Measurements from ENCODE around the gene ZSWIM6. TPM values are rescaled to one million over a fixed set of nuclear protein-coding genes. Genes with fewer than 3 reads are reported as not detected.
"Not testable (repeated sequence)": the region's sequence is repeated elsewhere in the genome, so short reads cannot be mapped to it uniquely, and the experiment has no call there.

Gene ZSWIM6
- total and polyA plus RNA-seq, 4 donors = 14.5 to 32.2 (median 30.3) TPM

GRCh38 chr5:61421262-61421661 lies 89.2 kb downstream of the ZSWIM6 start:
- not testable (repeated sequence) for H3K27me3 ChIP-seq (ENCODE audit: control insufficient read depth, insufficient read depth, low read length); H3K36me3 ChIP-seq (ENCODE audit: control insufficient read depth, insufficient read depth, low read length); H3K9me3 ChIP-seq (ENCODE audit: control insufficient read depth, insufficient read depth, low read length); DNase-seq (ENCODE audit: low read depth in 4 of 6, low spot score in 6 of 6); H3K4me1 ChIP-seq (ENCODE audit: control insufficient read depth, insufficient read depth, low read length); H3K4me3 ChIP-seq (ENCODE audit: low read depth, low read length); H3K27ac ChIP-seq (ENCODE audit: low read depth, low read length)

GRCh38 chr5:61423487-61424145 lies 91.6 kb downstream of the ZSWIM6 start:
- Histone ChIP-seq H3K4me1 (ENCODE audit: control insufficient read depth, insufficient read depth, low read length) (no peaks in the 10 kb centered on the region), H3K9me3 (ENCODE audit: control insufficient read depth, insufficient read depth, low read length) (no peaks in the 10 kb centered on the region), H3K4me3 (ENCODE audit: low read depth, low read length) (no peak overlapping the region), H3K36me3 (ENCODE audit: control insufficient read depth, insufficient read depth, low read length) (no peaks in the 10 kb centered on the region), H3K27me3 (ENCODE audit: control insufficient read depth, insufficient read depth, low read length) (no peaks in the 10 kb centered on the region), H3K27ac (ENCODE audit: low read depth, low read length) (peak overlapping the region; percentile 17)
- peak in 1 of 6 donors; percentile 83 for DNase-seq (ENCODE audit: low read depth in 4 of 6, low spot score in 6 of 6)
- 27% methylated on average over 3 of the region's 3 CpGs for WGBS (ENCODE audit: insufficient coverage)

- no peak for DNase-seq (ENCODE audit: low read depth in 4 of 6, low spot score in 6 of 6)
- Histone ChIP-seq H3K27me3 (ENCODE audit: control insufficient read depth, insufficient read depth, low read length) (no peaks in the 10 kb centered on the region), H3K36me3 (ENCODE audit: control insufficient read depth, insufficient read depth, low read length) (no peaks in the 10 kb centered on the region), H3K9me3 (ENCODE audit: control insufficient read depth, insufficient read depth, low read length) (no peaks in the 10 kb centered on the region), H3K4me3 (ENCODE audit: low read depth, low read length) (no peak overlapping the region), H3K27ac (ENCODE audit: low read depth, low read length) (no peak overlapping the region), H3K4me1 (ENCODE audit: control insufficient read depth, insufficient read depth, low read length) (peaks cover 3% of the 10 kb centered on the region)
- WGBS (ENCODE audit: insufficient coverage) = no CpG with 5 or more reads among the region's 1 CpG
Observed at GRCh38 chr5:61425918-61426317, 93.9 kb downstream of the ZSWIM6 start.

- Histone ChIP-seq H3K9me3 (ENCODE audit: control insufficient read depth, insufficient read depth, low read length) (no peaks in the 10 kb centered on the region), H3K27ac (ENCODE audit: low read depth, low read length) (no peak overlapping the region), H3K36me3 (ENCODE audit: control insufficient read depth, insufficient read depth, low read length) (no peaks in the 10 kb centered on the region), H3K4me3 (ENCODE audit: low read depth, low read length) (no peak overlapping the region), H3K27me3 (ENCODE audit: control insufficient read depth, insufficient read depth, low read length) (no peaks in the 10 kb centered on the region), H3K4me1 (ENCODE audit: control insufficient read depth, insufficient read depth, low read length) (peaks cover 10% of the 10 kb centered on the region)
- no peak for DNase-seq (ENCODE audit: low read depth in 4 of 6, low spot score in 6 of 6)
- WGBS (ENCODE audit: insufficient coverage) = 58% methylated on average over 1 of the region's 1 CpG
Observed at GRCh38 chr5:61429906-61430305, 97.8 kb downstream of the ZSWIM6 start.

- 35% methylated on average over 4 of the region's 6 CpGs for WGBS (ENCODE audit: insufficient coverage)
- H3K4me3 ChIP-seq (ENCODE audit: low read depth, low read length) = no peak overlapping the region
- H3K4me1 ChIP-seq (ENCODE audit: control insufficient read depth, insufficient read depth, low read length) = peaks cover 13% of the 10 kb centered on the region
- no peaks in the 10 kb centered on the region for H3K9me3 ChIP-seq (ENCODE audit: control insufficient read depth, insufficient read depth, low read length)
- H3K27me3 ChIP-seq (ENCODE audit: control insufficient read depth, insufficient read depth, low read length) = no peaks in the 10 kb centered on the region
- no peaks in the 10 kb centered on the region for H3K36me3 ChIP-seq (ENCODE audit: control insufficient read depth, insufficient read depth, low read length)
- H3K27ac ChIP-seq (ENCODE audit: low read depth, low read length) = peak overlapping the region; percentile 88
- DNase-seq (ENCODE audit: low read depth in 4 of 6, low spot score in 6 of 6) = peak in 2 of 6 donors; percentile 35 to 55
Observed at GRCh38 chr5:61431923-61432620, 100.0 kb downstream of the ZSWIM6 start.

- peak in 1 of 6 donors; percentile 38 for DNase-seq (ENCODE audit: low read depth in 4 of 6, low spot score in 6 of 6)
- Histone ChIP-seq H3K27me3 (ENCODE audit: control insufficient read depth, insufficient read depth, low read length) (no peaks in the 10 kb centered on the region), H3K27ac (ENCODE audit: low read depth, low read length) (no peak overlapping the region), H3K9me3 (ENCODE audit: control insufficient read depth, insufficient read depth, low read length) (no peaks in the 10 kb centered on the region), H3K36me3 (ENCODE audit: control insufficient read depth, insufficient read depth, low read length) (no peaks in the 10 kb centered on the region), H3K4me1 (ENCODE audit: control insufficient read depth, insufficient read depth, low read length) (peaks cover 10% of the 10 kb centered on the region), H3K4me3 (ENCODE audit: low read depth, low read length) (no peak overlapping the region)
- no CpG with 5 or more reads among the region's 2 CpGs for WGBS (ENCODE audit: insufficient coverage)
Observed at GRCh38 chr5:61435368-61435767, 103.3 kb downstream of the ZSWIM6 start.

- no CpG with 5 or more reads among the region's 3 CpGs for WGBS (ENCODE audit: insufficient coverage)
- peaks cover 3% of the 10 kb centered on the region for H3K4me1 ChIP-seq (ENCODE audit: control insufficient read depth, insufficient read depth, low read length)
- H3K27ac ChIP-seq (ENCODE audit: low read depth, low read length) = no peak overlapping the region
- peak in 2 of 6 donors; percentile 39 to 86 for DNase-seq (ENCODE audit: low read depth in 4 of 6, low spot score in 6 of 6)
- no peak overlapping the region for H3K4me3 ChIP-seq (ENCODE audit: low read depth, low read length)
- H3K36me3 ChIP-seq (ENCODE audit: control insufficient read depth, insufficient read depth, low read length) = no peaks in the 10 kb centered on the region
- no peaks in the 10 kb centered on the region for H3K27me3 ChIP-seq (ENCODE audit: control insufficient read depth, insufficient read depth, low read length)
- peaks cover 7% of the 10 kb centered on the region for H3K9me3 ChIP-seq (ENCODE audit: control insufficient read depth, insufficient read depth, low read length)
Observed at GRCh38 chr5:61438298-61438970, 106.4 kb downstream of the ZSWIM6 start.

GRCh38 chr5:61440086-61440485 lies 108.0 kb downstream of the ZSWIM6 start:
- no peak for DNase-seq (ENCODE audit: low read depth in 4 of 6, low spot score in 6 of 6)
- H3K27ac ChIP-seq (ENCODE audit: low read depth, low read length) = no peak overlapping the region
- peaks cover 8% of the 10 kb centered on the region for H3K9me3 ChIP-seq (ENCODE audit: control insufficient read depth, insufficient read depth, low read length)
- H3K27me3 ChIP-seq (ENCODE audit: control insufficient read depth, insufficient read depth, low read length) = no peaks in the 10 kb centered on the region
- WGBS (ENCODE audit: insufficient coverage) = no CpG with 5 or more reads among the region's 3 CpGs
- H3K4me1 ChIP-seq (ENCODE audit: control insufficient read depth, insufficient read depth, low read length) = peaks cover 3% of the 10 kb centered on the region
- H3K4me3 ChIP-seq (ENCODE audit: low read depth, low read length) = no peak overlapping the region
- no peaks in the 10 kb centered on the region for H3K36me3 ChIP-seq (ENCODE audit: control insufficient read depth, insufficient read depth, low read length)

GRCh38 chr5:61440596-61440995 lies 108.5 kb downstream of the ZSWIM6 start:
- Histone ChIP-seq H3K4me3 (ENCODE audit: low read depth, low read length) (no peak overlapping the region), H3K27ac (ENCODE audit: low read depth, low read length) (no peak overlapping the region), H3K4me1 (ENCODE audit: control insufficient read depth, insufficient read depth, low read length) (peaks cover 3% of the 10 kb centered on the region), H3K36me3 (ENCODE audit: control insufficient read depth, insufficient read depth, low read length) (no peaks in the 10 kb centered on the region), H3K27me3 (ENCODE audit: control insufficient read depth, insufficient read depth, low read length) (no peaks in the 10 kb centered on the region), H3K9me3 (ENCODE audit: control insufficient read depth, insufficient read depth, low read length) (peaks cover 8% of the 10 kb centered on the region)
- no CpG with 5 or more reads among the region's 3 CpGs for WGBS (ENCODE audit: insufficient coverage)
- no peak for DNase-seq (ENCODE audit: low read depth in 4 of 6, low spot score in 6 of 6)
